Measurements from ENCODE around the gene HRAS. TPM values are rescaled to one million over a fixed set of nuclear protein-coding genes. Genes with fewer than 3 reads are reported as not detected.

Gene HRAS
- total and polyA plus RNA-seq, 2 of the 8 experiments (the other 6 are each of a cell fraction or from before 2014, with no cell fraction given), result 44.3 to 54.7 TPM

GRCh38 chr11:503179-503981, 32.0 kb downstream of the HRAS start (continued):
- no peak for TF ChIP-seq JUND (IDR thresholded peaks at IDR 0.05; ENCODE audit: low read length)

Measured in H1 (cell line).